WI38 (cell line): ENCODE data around the gene ASH1L.

Experiments used
- H3K4me3 ChIP-seq: 2 replicates; pipeline ENCODE4 v1.5.1; 2011; ENCODE audit warnings: low read depth, mild to moderate bottlenecking, control low read depth, low read length
- TF ChIP-seq, protein P1 (sequence below): IDR thresholded peaks from 2 replicates; pipeline ENCODE4 v1.5.1; 2012; ENCODE audit warnings: low read depth, mild to moderate bottlenecking, control low read depth, low read length

Gene ASH1L

DNA sequence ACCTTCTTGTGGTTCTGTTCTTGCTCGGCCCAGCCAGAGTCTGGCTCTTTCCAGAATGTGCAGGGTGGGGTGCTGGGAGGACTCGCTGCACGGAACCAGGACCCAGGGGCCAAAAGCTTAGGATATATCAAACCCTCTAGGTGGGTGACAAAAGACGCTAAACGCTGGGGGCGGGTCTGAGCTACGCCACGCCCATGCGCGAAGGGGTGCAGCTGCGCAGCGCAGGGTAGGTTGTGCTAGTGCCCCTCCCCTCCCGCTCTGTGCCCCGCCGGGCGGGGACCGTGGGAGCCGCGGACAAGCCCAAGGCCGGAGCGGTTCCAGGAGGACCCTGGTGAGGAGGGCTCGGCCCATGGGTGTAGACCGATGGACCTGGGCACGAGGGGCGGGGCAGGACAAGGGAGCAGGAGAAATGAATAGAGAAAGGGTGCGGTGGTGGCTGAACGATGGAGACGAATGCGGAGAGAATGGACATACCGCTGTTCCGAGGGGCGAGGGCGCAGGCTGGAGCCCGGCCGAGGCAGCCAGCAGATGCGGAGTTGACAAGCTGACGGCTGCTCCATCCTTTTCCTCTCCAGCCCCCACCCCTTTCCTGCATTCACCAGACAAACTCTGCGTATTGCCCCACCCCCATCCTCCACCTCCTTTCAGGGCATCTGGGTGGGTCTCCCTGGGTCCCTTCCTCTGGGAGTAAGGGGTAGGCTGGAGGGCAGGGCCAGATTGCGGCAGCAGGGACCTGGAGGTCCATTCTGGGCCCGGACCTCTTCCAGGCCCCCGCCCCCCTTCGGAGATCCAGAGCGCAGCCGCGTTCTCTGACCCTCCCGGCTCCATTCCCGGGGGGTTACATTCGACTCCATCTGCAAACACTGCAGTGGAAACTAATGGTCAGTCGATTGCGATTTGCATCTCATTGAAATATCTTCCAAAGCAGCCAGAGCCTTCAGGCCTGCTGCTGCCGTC, 241.7 kb downstream of the ASH1L start, which contains the start of gene RUSC1:
Gene RUSC1 (plus strand): TSS at position 234 of the 957 bp plus-strand sequence. CDS start 880 bp downstream, outside the sequence.
- peak within 1 kb of the TSS; percentile 89 for H3K4me3 ChIP-seq
- TF ChIP-seq, protein P1, sequence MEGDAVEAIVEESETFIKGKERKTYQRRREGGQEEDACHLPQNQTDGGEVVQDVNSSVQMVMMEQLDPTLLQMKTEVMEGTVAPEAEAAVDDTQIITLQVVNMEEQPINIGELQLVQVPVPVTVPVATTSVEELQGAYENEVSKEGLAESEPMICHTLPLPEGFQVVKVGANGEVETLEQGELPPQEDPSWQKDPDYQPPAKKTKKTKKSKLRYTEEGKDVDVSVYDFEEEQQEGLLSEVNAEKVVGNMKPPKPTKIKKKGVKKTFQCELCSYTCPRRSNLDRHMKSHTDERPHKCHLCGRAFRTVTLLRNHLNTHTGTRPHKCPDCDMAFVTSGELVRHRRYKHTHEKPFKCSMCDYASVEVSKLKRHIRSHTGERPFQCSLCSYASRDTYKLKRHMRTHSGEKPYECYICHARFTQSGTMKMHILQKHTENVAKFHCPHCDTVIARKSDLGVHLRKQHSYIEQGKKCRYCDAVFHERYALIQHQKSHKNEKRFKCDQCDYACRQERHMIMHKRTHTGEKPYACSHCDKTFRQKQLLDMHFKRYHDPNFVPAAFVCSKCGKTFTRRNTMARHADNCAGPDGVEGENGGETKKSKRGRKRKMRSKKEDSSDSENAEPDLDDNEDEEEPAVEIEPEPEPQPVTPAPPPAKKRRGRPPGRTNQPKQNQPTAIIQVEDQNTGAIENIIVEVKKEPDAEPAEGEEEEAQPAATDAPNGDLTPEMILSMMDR, result no peak

DNA sequence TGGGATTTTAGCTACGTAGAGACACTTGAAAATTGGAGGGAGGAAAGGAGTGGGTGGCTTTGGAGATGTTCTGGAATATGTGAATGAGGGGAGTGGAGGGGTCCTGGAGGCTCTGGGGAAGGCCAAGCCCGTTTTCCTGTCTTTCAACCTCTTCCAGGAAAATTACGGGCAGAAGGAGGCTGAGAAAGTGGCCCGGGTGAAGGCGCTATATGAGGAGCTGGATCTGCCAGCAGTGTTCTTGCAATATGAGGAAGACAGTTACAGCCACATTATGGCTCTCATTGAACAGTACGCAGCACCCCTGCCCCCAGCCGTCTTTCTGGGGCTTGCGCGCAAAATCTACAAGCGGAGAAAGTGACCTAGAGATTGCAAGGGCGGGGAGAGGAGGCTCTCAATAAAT, 242.4 kb downstream of the ASH1L start:
- TF ChIP-seq, protein P1, result no peak
- H3K4me3 ChIP-seq, result peak overlapping the region; percentile 89

DNA sequence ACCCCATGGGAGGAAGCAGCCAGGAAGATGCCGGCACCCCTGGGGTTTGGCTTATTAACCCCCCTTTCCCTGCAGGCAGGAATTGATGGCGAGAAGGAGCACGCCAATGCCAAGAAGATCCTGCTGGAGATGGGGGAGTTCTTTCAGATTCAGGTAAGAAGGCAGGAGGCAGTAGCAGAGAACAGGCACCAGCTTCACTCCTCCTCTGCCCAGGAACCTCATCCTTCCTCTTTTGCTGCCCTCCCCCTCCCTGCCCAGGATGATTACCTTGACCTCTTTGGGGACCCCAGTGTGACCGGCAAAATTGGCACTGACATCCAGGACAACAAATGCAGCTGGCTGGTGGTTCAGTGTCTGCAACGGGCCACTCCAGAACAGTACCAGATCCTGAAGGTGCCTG, 243.1 kb downstream of the ASH1L start:
- no peak overlapping the region for H3K4me3 ChIP-seq
- TF ChIP-seq, protein P1, result no peak

DNA sequence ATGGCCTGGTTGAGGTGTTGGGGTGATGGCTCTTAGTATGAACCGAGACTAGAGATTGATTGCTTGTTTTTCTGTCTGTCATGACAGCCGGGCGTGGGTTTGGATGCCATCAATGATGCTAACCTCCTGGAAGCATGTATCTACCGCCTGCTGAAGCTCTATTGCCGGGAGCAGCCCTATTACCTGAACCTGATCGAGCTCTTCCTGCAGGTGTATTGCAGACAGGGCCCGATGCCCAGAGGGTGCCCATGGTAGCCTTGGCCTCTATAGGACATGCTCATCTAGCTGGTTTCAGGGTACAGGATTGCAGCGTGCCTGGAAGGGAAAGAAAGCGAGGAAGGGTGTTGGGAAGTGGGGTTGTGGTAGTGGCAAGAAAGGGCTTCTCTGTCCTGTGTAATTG, 244.5 kb downstream of the ASH1L start:
- TF ChIP-seq, protein P1, result no peak
- no peak overlapping the region for H3K4me3 ChIP-seq

DNA sequence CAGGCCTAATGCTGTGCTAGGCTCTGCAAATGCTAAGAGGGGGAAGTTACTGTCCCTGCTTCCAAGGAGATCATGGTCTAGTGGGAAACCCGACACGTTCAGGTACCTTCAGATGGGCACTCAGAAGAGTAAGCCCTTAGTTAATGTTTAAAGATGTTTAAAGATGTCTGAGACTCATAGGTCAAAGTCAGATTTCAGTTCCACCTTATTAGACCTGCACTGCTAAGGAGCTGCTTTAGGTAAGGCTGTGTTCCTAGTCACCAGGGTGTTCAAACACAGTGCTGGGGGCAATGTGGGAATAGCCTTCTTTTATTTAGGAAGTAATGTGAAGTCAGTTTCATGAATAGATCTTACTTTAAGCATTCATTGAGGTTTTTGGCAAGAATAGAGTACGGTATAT, 245.7 kb downstream of the ASH1L start:
- TF ChIP-seq, protein P1, result no peak
- no peak overlapping the region for H3K4me3 ChIP-seq

DNA sequence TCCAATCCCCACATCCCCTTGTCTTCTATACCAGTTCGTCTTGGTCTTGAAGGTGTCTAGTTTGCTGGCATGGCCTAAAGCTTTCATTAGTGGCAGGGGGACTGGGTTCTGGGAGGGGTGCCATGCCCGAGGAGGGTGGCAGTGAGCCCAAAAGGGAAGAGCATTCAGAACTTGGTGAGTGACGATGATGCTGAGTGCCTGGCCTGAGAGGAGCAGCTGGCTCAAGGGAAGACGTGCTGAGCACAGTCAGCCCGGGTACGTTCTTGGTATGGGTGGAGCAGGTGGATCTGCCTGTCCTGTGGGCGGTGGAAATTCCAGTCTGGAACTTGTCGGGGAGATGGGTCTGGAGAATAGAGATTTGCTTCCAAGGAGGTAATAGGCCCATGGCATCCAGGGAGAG, 249.3 kb downstream of the ASH1L start:
- TF ChIP-seq, protein P1, result no peak
- H3K4me3 ChIP-seq, result no peak overlapping the region

DNA sequence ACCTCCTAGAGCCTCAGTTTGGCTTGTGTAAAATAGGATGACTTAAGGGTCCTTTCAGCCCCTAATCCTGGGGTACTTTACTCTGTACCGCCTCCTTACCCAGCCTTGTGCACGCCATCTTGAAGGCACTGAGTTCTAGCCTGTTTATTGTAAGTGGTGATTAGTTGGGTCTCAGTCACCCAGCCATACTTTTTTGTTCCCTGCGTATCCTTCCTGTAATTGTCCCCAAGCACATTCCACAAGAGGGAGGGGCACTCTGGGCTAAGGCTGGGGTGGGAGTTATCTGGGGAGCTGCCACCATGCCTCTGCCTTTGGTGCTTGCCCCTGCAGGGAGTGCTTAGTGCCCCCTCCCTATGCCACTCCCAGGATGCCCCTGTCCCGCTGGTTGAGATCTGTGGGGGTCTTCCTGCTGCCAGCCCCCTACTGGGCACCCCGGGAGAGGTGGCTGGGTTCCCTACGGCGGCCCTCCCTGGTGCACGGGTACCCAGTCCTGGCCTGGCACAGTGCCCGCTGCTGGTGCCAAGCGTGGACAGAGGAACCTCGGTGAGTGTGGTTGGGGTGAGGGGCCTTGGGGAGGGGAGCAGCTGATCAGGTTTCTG, 253.1 kb downstream of the ASH1L start:
- H3K4me3 ChIP-seq, result peak overlapping the region; percentile 90
- TF ChIP-seq, protein P1, result no peak
